GM18498 (cell line): ENCODE measurements around the gene LYPD3.
"Not testable (repeated sequence)": the region's sequence is repeated elsewhere in the genome, so short reads cannot be mapped to it uniquely, and the experiment has no call there.

Experiments
- ATAC-seq: cut with Tn5 transposase; IDR thresholded peaks from one replicate; pipeline ENCODE4 v1.9.1; 2021; ENCODE audit warnings: mild to moderate bottlenecking, moderate library complexity; ENCODE audit not compliant: unreplicated experiment

The LYPD3 gene

GRCh38 chr19:43462785-43463380 lies 2.5 kb downstream of the LYPD3 start:
- ATAC-seq, result no peak

- ATAC-seq, result no peak
Observed at GRCh38 chr19:43462383-43462782, 3.0 kb downstream of the LYPD3 start.

- ATAC-seq, result no peak
Observed at GRCh38 chr19:43461303-43461702, 4.1 kb downstream of the LYPD3 start.

- no peak for ATAC-seq
Observed at GRCh38 chr19:43460362-43461016, 4.9 kb downstream of the LYPD3 start.

GRCh38 chr19:43457809-43458208 lies 7.6 kb downstream of the LYPD3 start:
- ATAC-seq, result no peak

GRCh38 chr19:43455321-43456113 lies 9.9 kb downstream of the LYPD3 start:
- ATAC-seq, result no peak

- ATAC-seq, result no peak
Observed at GRCh38 chr19:43454031-43454430, 11.4 kb downstream of the LYPD3 start.

- no peak for ATAC-seq
Observed at GRCh38 chr19:43452582-43452981, 12.8 kb downstream of the LYPD3 start.

- ATAC-seq, result no peak
Observed at GRCh38 chr19:43450545-43450997, 14.8 kb downstream of the LYPD3 start.

- ATAC-seq, result no peak
Observed at GRCh38 chr19:43447655-43448054, 17.8 kb downstream of the LYPD3 start.

- no peak for ATAC-seq
Observed at GRCh38 chr19:43446746-43447489, 18.5 kb downstream of the LYPD3 start.

- no peak for ATAC-seq
Observed at GRCh38 chr19:43445426-43445825, 20.0 kb downstream of the LYPD3 start.

GRCh38 chr19:43444531-43445287 lies 20.7 kb downstream of the LYPD3 start:
- no peak for ATAC-seq

GRCh38 chr19:43444091-43444490 lies 21.3 kb downstream of the LYPD3 start:
- not testable (repeated sequence) for ATAC-seq

GRCh38 chr19:43441716-43442115 lies 23.7 kb downstream of the LYPD3 start:
- ATAC-seq, result no peak

- ATAC-seq, result no peak
Observed at GRCh38 chr19:43439709-43440063, 25.7 kb downstream of the LYPD3 start.

GRCh38 chr19:43439032-43439708 lies 26.2 kb downstream of the LYPD3 start:
- no peak for ATAC-seq

GRCh38 chr19:43438291-43439031 lies 26.9 kb downstream of the LYPD3 start:
- no peak for ATAC-seq

GRCh38 chr19:43437712-43438111 lies 27.7 kb downstream of the LYPD3 start:
- ATAC-seq, result no peak
